Measurements from ENCODE around the gene C1orf167.

Gene C1orf167

DNA sequence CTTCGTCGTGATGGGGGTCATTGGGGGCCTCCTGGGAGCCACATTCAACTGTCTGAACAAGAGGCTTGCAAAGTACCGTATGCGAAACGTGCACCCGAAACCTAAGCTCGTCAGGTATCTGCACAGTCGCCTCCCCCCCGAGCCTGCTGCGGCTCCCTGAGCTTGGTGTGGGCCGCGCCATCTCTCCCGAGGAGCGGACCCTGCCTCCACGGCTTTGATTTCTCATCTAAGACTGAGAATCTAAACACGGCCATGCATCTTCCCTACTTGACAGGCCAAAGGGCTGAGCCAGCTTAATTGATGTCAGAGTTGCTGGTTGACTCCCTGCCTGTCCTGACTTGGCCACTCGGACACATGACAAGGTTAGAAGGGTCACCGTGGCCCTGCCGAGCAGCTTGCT is 66.5 kb downstream of the C1orf167 start:
- Histone ChIP-seq H3K4me3 (ENCODE audit: insufficient read depth, low read length, poor library complexity, severe bottlenecking) (no peak overlapping the region), H3K9me2 (replicated peaks; ENCODE audit: insufficient read depth, low read length) (no peaks in the 10 kb centered on the region), H3F3A (ENCODE audit: insufficient read depth) (no peaks in the 10 kb centered on the region), H3K79me2 (ENCODE audit: insufficient read depth, low read length) (no peaks in the 10 kb centered on the region), H3K4me2 (ENCODE audit: low read depth, low read length, poor library complexity, severe bottlenecking) (no peak overlapping the region), H3K9me3 (ENCODE audit: insufficient read depth, low read length) (no peaks in the 10 kb centered on the region), H4K20me1 (ENCODE audit: low read depth, low read length) (no peaks in the 10 kb centered on the region), H3K27me3 (ENCODE audit: low read length) (no peaks in the 10 kb centered on the region), H3K27ac (ENCODE audit: low read depth, low read length) (no peak overlapping the region), H2AFZ (ENCODE audit: low read depth, low read length, severe bottlenecking) (no peak overlapping the region), H3K9ac (ENCODE audit: low read length) (no peak overlapping the region), H3K36me3 (ENCODE audit: low read length) (peaks cover 4% of the 10 kb centered on the region; the same call in 1 of the 2 replicates)
- TF ChIP-seq CTCF (IDR thresholded peaks at IDR 0.05; ENCODE audit: insufficient read depth, low read length, poor library complexity, severe bottlenecking) (no peak), EZH2phosphoT487 (conservative IDR thresholded peaks at IDR 0.05; ENCODE audit: low read length) (no peak)

GRCh38 chr1:11831945-11832725 is 70.1 kb downstream of the C1orf167 start:
- no peak overlapping the region for H3K4me3 ChIP-seq (ENCODE audit: insufficient read depth, low read length, poor library complexity, severe bottlenecking)
- TF ChIP-seq CTCF (IDR thresholded peaks at IDR 0.05; ENCODE audit: insufficient read depth, low read length, poor library complexity, severe bottlenecking): no peak
- TF ChIP-seq EZH2phosphoT487 (conservative IDR thresholded peaks at IDR 0.05; ENCODE audit: low read length): no peak
- no peaks in the 10 kb centered on the region for H3F3A ChIP-seq (ENCODE audit: insufficient read depth)
- H3K36me3 ChIP-seq (ENCODE audit: low read length): peaks cover 4% of the 10 kb centered on the region; the same call in 1 of the 2 replicates
- H4K20me1 ChIP-seq (ENCODE audit: low read depth, low read length): no peaks in the 10 kb centered on the region
- H2AFZ ChIP-seq (ENCODE audit: low read depth, low read length, severe bottlenecking): no peak overlapping the region
- no peaks in the 10 kb centered on the region for H3K9me3 ChIP-seq (ENCODE audit: insufficient read depth, low read length)
- H3K9me2 ChIP-seq (replicated peaks; ENCODE audit: insufficient read depth, low read length): no peaks in the 10 kb centered on the region
- H3K9ac ChIP-seq (ENCODE audit: low read length): no peak overlapping the region
- H3K27me3 ChIP-seq (ENCODE audit: low read length): no peaks in the 10 kb centered on the region
- no peak overlapping the region for H3K27ac ChIP-seq (ENCODE audit: low read depth, low read length)
- no peaks in the 10 kb centered on the region for H3K79me2 ChIP-seq (ENCODE audit: insufficient read depth, low read length)
- no peak overlapping the region for H3K4me2 ChIP-seq (ENCODE audit: low read depth, low read length, poor library complexity, severe bottlenecking)

GRCh38 chr1:11833497-11833896 is 71.5 kb downstream of the C1orf167 start:
- H3F3A ChIP-seq (ENCODE audit: insufficient read depth): no peaks in the 10 kb centered on the region
- TF ChIP-seq CTCF (IDR thresholded peaks at IDR 0.05; ENCODE audit: insufficient read depth, low read length, poor library complexity, severe bottlenecking) (no peak), EZH2phosphoT487 (conservative IDR thresholded peaks at IDR 0.05; ENCODE audit: low read length) (no peak)
- no peak overlapping the region for H2AFZ ChIP-seq (ENCODE audit: low read depth, low read length, severe bottlenecking)
- no peaks in the 10 kb centered on the region for H4K20me1 ChIP-seq (ENCODE audit: low read depth, low read length)
- H3K27me3 ChIP-seq (ENCODE audit: low read length): no peaks in the 10 kb centered on the region
- no peaks in the 10 kb centered on the region for H3K9me2 ChIP-seq (replicated peaks; ENCODE audit: insufficient read depth, low read length)
- no peaks in the 10 kb centered on the region for H3K79me2 ChIP-seq (ENCODE audit: insufficient read depth, low read length)
- H3K9me3 ChIP-seq (ENCODE audit: insufficient read depth, low read length): no peaks in the 10 kb centered on the region
- H3K4me2 ChIP-seq (ENCODE audit: low read depth, low read length, poor library complexity, severe bottlenecking): no peak overlapping the region
- H3K9ac ChIP-seq (ENCODE audit: low read length): no peak overlapping the region
- peaks cover 4% of the 10 kb centered on the region; the same call in 1 of the 2 replicates for H3K36me3 ChIP-seq (ENCODE audit: low read length)
- H3K4me3 ChIP-seq (ENCODE audit: insufficient read depth, low read length, poor library complexity, severe bottlenecking): no peak overlapping the region
- H3K27ac ChIP-seq (ENCODE audit: low read depth, low read length): no peak overlapping the region
